ENCODE measurements around the gene CLCN2.

- no peak for TF ChIP-seq ZNF274 (IDR thresholded peaks at IDR 0.05; ENCODE audit: low read depth, low read length)
- no peak for TF ChIP-seq YY1 (IDR thresholded peaks at IDR 0.05; ENCODE audit: insufficient read depth, insufficient read length)
Observed at GRCh38 chr3:184296616-184297015, 64.8 kb downstream of the CLCN2 start.

Measured in NT2/D1 (cell line).